ENCODE results near the gene DRC1. TPM values are rescaled to one million over a fixed set of nuclear protein-coding genes. Genes with fewer than 3 reads are reported as not detected.

DRC1 gene
- total RNA-seq, 1 donor from 2014 or later = not detected

- DNase-seq (ENCODE audit: low read depth in 2 of 2) = no peak
Measured at GRCh38 chr2:26444236-26444635, 42.5 kb downstream of the DRC1 start.

GRCh38 chr2:26448651-26449050 lies 46.9 kb downstream of the DRC1 start:
- DNase-seq (ENCODE audit: low read depth in 2 of 2) = no peak

GRCh38 chr2:26449278-26450030 lies 47.7 kb downstream of the DRC1 start:
- no peak for DNase-seq (ENCODE audit: low read depth in 2 of 2)

- DNase-seq (ENCODE audit: low read depth in 2 of 2) = no peak
Measured at GRCh38 chr2:26450031-26450635, 48.4 kb downstream of the DRC1 start.

- no peak for DNase-seq (ENCODE audit: low read depth in 2 of 2)
Measured at GRCh38 chr2:26451700-26452099, 50.0 kb downstream of the DRC1 start.

- peak; percentile 65 to 66 for DNase-seq (ENCODE audit: low read depth in 2 of 2)
Measured at GRCh38 chr2:26453421-26454329, 52.0 kb downstream of the DRC1 start.

GRCh38 chr2:26454561-26455001 lies 52.9 kb downstream of the DRC1 start:
- DNase-seq (ENCODE audit: low read depth in 2 of 2) = no peak

GRCh38 chr2:26455037-26455669 lies 53.4 kb downstream of the DRC1 start:
- DNase-seq (ENCODE audit: low read depth in 2 of 2) = no peak

- DNase-seq (ENCODE audit: low read depth in 2 of 2) = peak; percentile 74 to 80
Measured at GRCh38 chr2:26455670-26456439, 54.1 kb downstream of the DRC1 start.

- DNase-seq (ENCODE audit: low read depth in 2 of 2) = no peak
Measured at GRCh38 chr2:26456440-26457250, 54.9 kb downstream of the DRC1 start.

- DNase-seq (ENCODE audit: low read depth in 2 of 2) = no peak
Measured at GRCh38 chr2:26457251-26457666, 55.5 kb downstream of the DRC1 start.

GRCh38 chr2:26457695-26458364 lies 56.1 kb downstream of the DRC1 start:
- no peak for DNase-seq (ENCODE audit: low read depth in 2 of 2)

- no peak for DNase-seq (ENCODE audit: low read depth in 2 of 2)
Measured at GRCh38 chr2:26458365-26459042, 56.8 kb downstream of the DRC1 start.

- DNase-seq (ENCODE audit: low read depth in 2 of 2) = no peak
Measured at GRCh38 chr2:26459991-26460612, 58.4 kb downstream of the DRC1 start.

- no peak for DNase-seq (ENCODE audit: low read depth in 2 of 2)
Measured at GRCh38 chr2:26460613-26461031, 58.9 kb downstream of the DRC1 start.

- no peak for DNase-seq (ENCODE audit: low read depth in 2 of 2)
Measured at GRCh38 chr2:26461601-26462023, 59.9 kb downstream of the DRC1 start.

- DNase-seq (ENCODE audit: low read depth in 2 of 2) = no peak
Measured at GRCh38 chr2:26462100-26462499, 60.4 kb downstream of the DRC1 start.

- DNase-seq (ENCODE audit: low read depth in 2 of 2) = peak; percentile 50 to 63
Measured at GRCh38 chr2:26462511-26463243, 61.0 kb downstream of the DRC1 start.
